Panc1 (cell line): ENCODE results near the gene YY1.

ENCODE experiments used
- TF ChIP-seq, protein P1 (sequence below): fragments of 450-650 bp; IDR thresholded peaks from 2 replicates; pipeline ENCODE4 v1.5.1; 2017; ENCODE audit warnings: mild to moderate bottlenecking
- TF ChIP-seq, protein P2 (sequence below), 2 experiments: IDR thresholded peaks; 2 replicates each; pipeline ENCODE4 v1.6.1; 2011 to 2012; ENCODE audit warnings: low read depth in 2 of 2, control low read depth in 1 of 2, low read length in 1 of 2, mild to moderate bottlenecking in 1 of 2, moderate library complexity in 1 of 2; ENCODE audit not compliant: insufficient read depth in 1 of 2

DNA sequence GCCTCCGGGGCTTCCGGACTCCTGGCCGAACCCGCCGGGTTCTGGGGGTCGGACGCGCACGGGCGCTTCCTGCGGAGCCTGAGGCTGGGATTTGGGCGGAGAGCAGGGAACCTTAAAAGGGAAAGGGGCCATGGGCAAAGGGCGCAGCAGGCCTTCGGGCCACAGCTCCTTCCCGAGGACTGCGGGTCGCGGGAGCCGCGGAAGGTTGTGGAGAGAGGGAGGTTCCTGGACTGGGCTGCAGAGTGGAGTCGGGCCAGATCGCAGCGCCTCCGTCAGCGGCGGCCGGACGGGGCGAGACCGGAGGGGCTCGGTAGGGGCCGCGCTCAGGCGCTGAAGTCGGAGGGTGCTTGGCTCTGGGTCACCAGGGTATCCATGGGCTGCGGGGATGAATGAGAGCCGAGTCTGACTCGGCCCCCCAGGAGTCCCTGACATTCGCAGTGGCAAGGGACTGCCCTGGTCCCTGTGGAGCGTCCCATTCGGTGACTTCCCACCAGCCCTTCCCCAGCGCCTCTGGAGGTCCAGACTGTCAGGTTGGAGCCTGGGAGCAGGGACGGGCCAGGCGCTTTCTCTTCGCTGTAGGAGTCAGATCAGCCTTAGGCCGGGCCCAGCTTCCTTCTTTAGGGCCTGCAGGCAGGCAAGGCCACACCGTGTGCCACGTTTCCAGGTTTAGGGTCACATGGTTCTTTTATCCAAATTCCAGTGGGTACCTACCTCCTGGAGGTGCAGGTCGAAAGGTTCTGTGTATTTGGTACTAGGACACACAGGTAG is 68.2 kb downstream of the YY1 start:
- TF ChIP-seq, protein P1, sequence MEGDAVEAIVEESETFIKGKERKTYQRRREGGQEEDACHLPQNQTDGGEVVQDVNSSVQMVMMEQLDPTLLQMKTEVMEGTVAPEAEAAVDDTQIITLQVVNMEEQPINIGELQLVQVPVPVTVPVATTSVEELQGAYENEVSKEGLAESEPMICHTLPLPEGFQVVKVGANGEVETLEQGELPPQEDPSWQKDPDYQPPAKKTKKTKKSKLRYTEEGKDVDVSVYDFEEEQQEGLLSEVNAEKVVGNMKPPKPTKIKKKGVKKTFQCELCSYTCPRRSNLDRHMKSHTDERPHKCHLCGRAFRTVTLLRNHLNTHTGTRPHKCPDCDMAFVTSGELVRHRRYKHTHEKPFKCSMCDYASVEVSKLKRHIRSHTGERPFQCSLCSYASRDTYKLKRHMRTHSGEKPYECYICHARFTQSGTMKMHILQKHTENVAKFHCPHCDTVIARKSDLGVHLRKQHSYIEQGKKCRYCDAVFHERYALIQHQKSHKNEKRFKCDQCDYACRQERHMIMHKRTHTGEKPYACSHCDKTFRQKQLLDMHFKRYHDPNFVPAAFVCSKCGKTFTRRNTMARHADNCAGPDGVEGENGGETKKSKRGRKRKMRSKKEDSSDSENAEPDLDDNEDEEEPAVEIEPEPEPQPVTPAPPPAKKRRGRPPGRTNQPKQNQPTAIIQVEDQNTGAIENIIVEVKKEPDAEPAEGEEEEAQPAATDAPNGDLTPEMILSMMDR, result no peak
- TF ChIP-seq, protein P2, sequence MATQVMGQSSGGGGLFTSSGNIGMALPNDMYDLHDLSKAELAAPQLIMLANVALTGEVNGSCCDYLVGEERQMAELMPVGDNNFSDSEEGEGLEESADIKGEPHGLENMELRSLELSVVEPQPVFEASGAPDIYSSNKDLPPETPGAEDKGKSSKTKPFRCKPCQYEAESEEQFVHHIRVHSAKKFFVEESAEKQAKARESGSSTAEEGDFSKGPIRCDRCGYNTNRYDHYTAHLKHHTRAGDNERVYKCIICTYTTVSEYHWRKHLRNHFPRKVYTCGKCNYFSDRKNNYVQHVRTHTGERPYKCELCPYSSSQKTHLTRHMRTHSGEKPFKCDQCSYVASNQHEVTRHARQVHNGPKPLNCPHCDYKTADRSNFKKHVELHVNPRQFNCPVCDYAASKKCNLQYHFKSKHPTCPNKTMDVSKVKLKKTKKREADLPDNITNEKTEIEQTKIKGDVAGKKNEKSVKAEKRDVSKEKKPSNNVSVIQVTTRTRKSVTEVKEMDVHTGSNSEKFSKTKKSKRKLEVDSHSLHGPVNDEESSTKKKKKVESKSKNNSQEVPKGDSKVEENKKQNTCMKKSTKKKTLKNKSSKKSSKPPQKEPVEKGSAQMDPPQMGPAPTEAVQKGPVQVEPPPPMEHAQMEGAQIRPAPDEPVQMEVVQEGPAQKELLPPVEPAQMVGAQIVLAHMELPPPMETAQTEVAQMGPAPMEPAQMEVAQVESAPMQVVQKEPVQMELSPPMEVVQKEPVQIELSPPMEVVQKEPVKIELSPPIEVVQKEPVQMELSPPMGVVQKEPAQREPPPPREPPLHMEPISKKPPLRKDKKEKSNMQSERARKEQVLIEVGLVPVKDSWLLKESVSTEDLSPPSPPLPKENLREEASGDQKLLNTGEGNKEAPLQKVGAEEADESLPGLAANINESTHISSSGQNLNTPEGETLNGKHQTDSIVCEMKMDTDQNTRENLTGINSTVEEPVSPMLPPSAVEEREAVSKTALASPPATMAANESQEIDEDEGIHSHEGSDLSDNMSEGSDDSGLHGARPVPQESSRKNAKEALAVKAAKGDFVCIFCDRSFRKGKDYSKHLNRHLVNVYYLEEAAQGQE (IDR thresholded peaks at IDR 0.05; ENCODE audit: insufficient read depth in 1 of 2, low read depth in 2 of 2, low read length in 1 of 2), result no peak
